Measurements from ENCODE around the gene COPA. TPM values are rescaled to one million over a fixed set of nuclear protein-coding genes. Genes with fewer than 3 reads are reported as not detected.

COPA gene
- total and polyA plus RNA-seq, 4 experiments from 2014 or later: 115 to 150 (median 130) TPM

DNA sequence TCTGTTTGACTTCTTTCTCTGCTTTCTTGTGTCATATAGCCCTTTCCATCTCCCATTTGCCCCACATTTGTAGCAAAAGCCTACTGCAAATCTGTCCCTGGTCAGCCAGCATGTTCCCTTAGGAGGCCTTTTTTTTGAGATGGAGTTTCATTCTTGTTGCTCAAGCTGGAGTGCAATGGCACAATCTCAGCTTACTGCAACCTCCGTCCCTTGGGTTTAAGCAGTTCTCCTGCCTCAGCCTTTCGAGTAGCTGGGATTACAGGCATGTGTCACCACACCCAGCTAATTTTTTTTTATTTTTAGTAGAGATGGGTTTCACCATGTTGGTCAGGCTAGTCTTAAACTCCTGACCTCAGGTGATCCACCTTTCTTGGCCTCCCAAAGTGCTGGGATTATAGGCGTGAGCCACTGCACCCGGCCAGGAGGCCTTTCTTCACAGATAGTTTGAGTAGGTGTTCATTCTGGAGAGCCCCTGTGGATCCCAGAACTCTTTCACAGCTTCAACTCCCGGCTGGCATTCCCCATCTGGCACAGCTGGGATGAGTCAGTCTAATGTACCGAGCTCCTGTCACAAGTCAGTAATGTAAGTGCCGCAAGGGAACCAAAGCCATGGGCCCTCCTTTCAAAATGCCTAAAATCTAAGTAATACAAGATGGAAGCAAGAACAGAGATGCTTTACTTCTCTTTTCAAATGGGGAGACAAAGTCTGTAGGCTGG, 14.4 kb upstream of the COPA start:
- DNase-seq: no peak
- peaks cover 71 to 80% of the 10 kb centered on the region in 2 donors for H3K36me3 Mint-ChIP-seq
- H3K36me3 ChIP-seq (ENCODE audit: insufficient read depth, low read length): peaks cover 70% of the 10 kb centered on the region

DNA sequence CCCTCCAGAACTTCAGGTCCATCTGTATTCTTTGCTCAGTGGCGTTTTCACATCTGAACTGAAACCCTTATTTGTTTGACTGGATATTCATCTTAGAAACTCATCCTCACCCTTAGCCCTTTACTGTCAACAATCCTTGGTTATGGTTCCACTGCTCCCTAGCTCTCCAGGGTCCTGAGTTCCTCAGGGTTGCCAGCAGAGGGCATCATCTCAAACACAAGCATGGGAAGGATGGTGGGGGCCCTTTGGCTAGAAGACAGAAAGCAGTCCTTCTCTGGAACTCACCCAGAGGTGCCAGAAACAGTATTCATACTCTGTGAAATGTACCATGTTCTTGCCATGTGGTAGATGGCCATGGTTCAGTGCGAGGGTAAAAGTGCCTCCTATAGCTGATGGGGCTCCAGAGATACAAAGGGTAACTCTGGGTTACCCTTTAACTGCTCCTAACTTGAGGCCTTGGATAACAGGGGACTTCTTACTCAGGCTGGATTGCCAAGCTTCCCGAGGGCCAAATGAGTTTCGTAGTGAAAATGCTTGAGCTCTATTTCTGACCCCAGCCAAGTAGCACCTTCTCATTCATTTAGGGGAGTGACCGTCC, 11.4 kb upstream of the COPA start:
- no peaks in the 10 kb centered on the region for H3K27me3 ChIP-seq (ENCODE audit: insufficient read depth, low read length)

More for the DNA sequence above, 14.4 kb upstream of the COPA start:
- Mint-ChIP-seq H3K4me3 (no peak overlapping the region), H3K4me1 (peaks cover 0 to 1% (median 0%) of the 10 kb centered on the region in 4 donors), H3K9me3 (no peaks in the 10 kb centered on the region), H3K27me3 (no peaks in the 10 kb centered on the region), H3K27ac (no peak overlapping the region)
- CTCF ChIA-PET (ENCODE audit: partially characterized antibody): interaction anchor here (9.2 kb wide), 1 partner anchor 19 kb away, joined by 77 read pairs; no protein-coding TSS in a partner anchor
- no peaks in the 10 kb centered on the region for H3K4me1 ChIP-seq (ENCODE audit: insufficient read depth, low read length)
- H3K9me3 ChIP-seq (ENCODE audit: control insufficient read depth in 1 of 2, low read length in 2 of 2): no peaks in the 10 kb centered on the region
- H3K27ac ChIP-seq (ENCODE audit: low read depth, low read length): no peak overlapping the region
- H3K27me3 ChIP-seq (ENCODE audit: insufficient read depth, low read length): no peaks in the 10 kb centered on the region
- POLR2A ChIA-PET (ENCODE audit: partially characterized antibody): interaction anchor here (0.6 kb wide), 1 partner anchor 14 kb away, joined by 3 read pairs; no protein-coding TSS in a partner anchor
- intact Hi-C loops (cut with micrococcal nuclease): no loop called here
- H3K4me3 ChIP-seq (ENCODE audit: low read length in 2 of 2): no peak overlapping the region

DNA sequence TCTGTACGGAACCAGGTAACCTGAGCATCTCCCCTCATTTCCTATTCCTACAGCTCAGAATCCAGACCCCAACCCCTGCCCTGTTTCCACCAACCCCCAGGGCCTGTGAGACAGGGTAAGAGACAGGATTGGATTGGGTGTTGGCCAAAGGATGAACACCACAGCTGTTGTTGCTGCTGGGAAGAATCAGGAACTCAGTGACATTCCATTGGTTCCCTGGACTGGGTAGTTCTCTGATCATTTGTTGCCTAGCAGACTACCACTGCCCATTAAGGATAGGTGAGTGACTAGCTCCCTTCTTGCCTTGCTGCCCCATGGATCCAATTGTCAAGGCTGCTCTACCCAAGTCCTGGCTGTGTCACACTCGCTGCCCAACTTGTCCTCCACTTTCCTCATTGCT, 10.2 kb upstream of the COPA start:
- Histone ChIP-seq H3K4me1 (ENCODE audit: insufficient read depth, low read length) (no peaks in the 10 kb centered on the region), H3K27ac (ENCODE audit: low read depth, low read length) (no peak overlapping the region), H3K9me3 (ENCODE audit: control insufficient read depth in 1 of 2, low read length in 2 of 2) (no peaks in the 10 kb centered on the region), H3K36me3 (ENCODE audit: insufficient read depth, low read length) (peaks cover 97% of the 10 kb centered on the region), H3K4me3 (ENCODE audit: low read length in 2 of 2) (no peak overlapping the region), H3K27me3 (ENCODE audit: insufficient read depth, low read length) (no peaks in the 10 kb centered on the region)
- intact Hi-C loops (cut with micrococcal nuclease): no loop called here
- CTCF ChIA-PET (ENCODE audit: partially characterized antibody): interaction anchor here (1.1 to 9.2 kb wide), 7 partner anchors 9 to 268 kb away, joined by 3 to 77 read pairs (median 5); partner anchors contain the start of gene NCSTN
- peak overlapping the region in 2 of 7 donors; percentile 21 to 44 for H3K27ac Mint-ChIP-seq
- no peaks in the 10 kb centered on the region for H3K9me3 Mint-ChIP-seq
- no peaks in the 10 kb centered on the region for H3K27me3 Mint-ChIP-seq
- H3K4me3 Mint-ChIP-seq: no peak overlapping the region
- POLR2A ChIA-PET (ENCODE audit: partially characterized antibody): interaction anchor here (0.5 to 1.5 kb wide), 2 partner anchors 69 to 682 kb away, joined by 3 read pairs; partner anchors contain the start of gene PEX19
- no peak for DNase-seq
- peaks cover 67 to 97% of the 10 kb centered on the region in 2 donors for H3K36me3 Mint-ChIP-seq
- H3K4me1 Mint-ChIP-seq: peaks cover 0 to 3% (median under 1%) of the 10 kb centered on the region in 4 donors

More for the DNA sequence above, 11.4 kb upstream of the COPA start:
- Histone ChIP-seq H3K9me3 (ENCODE audit: control insufficient read depth in 1 of 2, low read length in 2 of 2) (no peaks in the 10 kb centered on the region), H3K4me1 (ENCODE audit: insufficient read depth, low read length) (no peaks in the 10 kb centered on the region), H3K4me3 (ENCODE audit: low read length in 2 of 2) (no peak overlapping the region), H3K27ac (ENCODE audit: low read depth, low read length) (no peak overlapping the region), H3K36me3 (ENCODE audit: insufficient read depth, low read length) (peaks cover 89% of the 10 kb centered on the region)
- intact Hi-C loops (cut with micrococcal nuclease): no loop called here
- no peaks in the 10 kb centered on the region for H3K9me3 Mint-ChIP-seq
- CTCF ChIA-PET (ENCODE audit: partially characterized antibody): interaction anchor here (1.0 to 9.2 kb wide), 6 partner anchors 10 to 252 kb away, joined by 3 to 77 read pairs (median 4); partner anchors contain the start of gene NCSTN
- H3K27ac Mint-ChIP-seq: no peak overlapping the region
- peaks cover 75 to 96% of the 10 kb centered on the region in 2 donors for H3K36me3 Mint-ChIP-seq
- no peak overlapping the region for H3K4me3 Mint-ChIP-seq
- DNase-seq: peak in 2 of 5 donors; percentile 20 to 39
- POLR2A ChIA-PET (ENCODE audit: partially characterized antibody): no interaction called here
- H3K27me3 Mint-ChIP-seq: no peaks in the 10 kb centered on the region
- H3K4me1 Mint-ChIP-seq: peaks cover 0 to 3% (median under 1%) of the 10 kb centered on the region in 4 donors

DNA sequence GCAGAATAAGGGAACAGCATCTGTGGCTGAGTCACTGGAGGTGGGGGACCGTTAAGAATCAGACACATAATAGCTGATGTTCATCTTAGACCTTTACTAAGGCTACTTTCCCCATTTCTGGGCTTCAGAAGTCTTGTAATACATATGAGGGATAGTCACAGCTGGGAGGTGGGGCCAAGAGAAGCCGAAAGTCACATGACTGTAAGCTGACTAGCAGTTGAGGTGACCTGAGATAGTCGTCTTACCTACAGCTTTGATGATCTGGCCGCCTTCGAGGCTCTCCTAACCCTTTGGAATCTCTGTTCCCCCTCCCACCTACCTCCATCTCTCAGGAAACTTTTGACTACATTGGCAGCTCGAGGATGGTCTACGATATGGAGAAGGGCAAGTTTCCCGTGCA, 9.5 kb upstream of the COPA start:
- Histone ChIP-seq H3K9me3 (ENCODE audit: control insufficient read depth in 1 of 2, low read length in 2 of 2) (no peaks in the 10 kb centered on the region), H3K4me3 (ENCODE audit: low read length in 2 of 2) (no peak overlapping the region), H3K27ac (ENCODE audit: low read depth, low read length) (no peak overlapping the region), H3K4me1 (ENCODE audit: insufficient read depth, low read length) (no peaks in the 10 kb centered on the region), H3K27me3 (ENCODE audit: insufficient read depth, low read length) (no peaks in the 10 kb centered on the region), H3K36me3 (ENCODE audit: insufficient read depth, low read length) (peaks cover 95% of the 10 kb centered on the region)
- Mint-ChIP-seq H3K4me1 (peaks cover 0 to 3% (median 1%) of the 10 kb centered on the region in 4 donors), H3K4me3 (no peak overlapping the region), H3K27me3 (no peaks in the 10 kb centered on the region), H3K27ac (no peak overlapping the region), H3K36me3 (peaks cover 60 to 97% of the 10 kb centered on the region in 2 donors), H3K9me3 (no peaks in the 10 kb centered on the region)
- POLR2A ChIA-PET (ENCODE audit: partially characterized antibody): interaction anchor here (1.4 to 1.6 kb wide), 3 partner anchors 9 to 68 kb away, joined by 3 to 4 read pairs (median 3); partner anchors contain the start of genes COPA, NCSTN and PEX19
- CTCF ChIA-PET (ENCODE audit: partially characterized antibody): interaction anchor here (1.1 to 9.2 kb wide), 7 partner anchors 10 to 274 kb away, joined by 3 to 77 read pairs (median 4); no protein-coding TSS in a partner anchor
- intact Hi-C loops (cut with micrococcal nuclease): no loop called here
- DNase-seq: no peak

DNA sequence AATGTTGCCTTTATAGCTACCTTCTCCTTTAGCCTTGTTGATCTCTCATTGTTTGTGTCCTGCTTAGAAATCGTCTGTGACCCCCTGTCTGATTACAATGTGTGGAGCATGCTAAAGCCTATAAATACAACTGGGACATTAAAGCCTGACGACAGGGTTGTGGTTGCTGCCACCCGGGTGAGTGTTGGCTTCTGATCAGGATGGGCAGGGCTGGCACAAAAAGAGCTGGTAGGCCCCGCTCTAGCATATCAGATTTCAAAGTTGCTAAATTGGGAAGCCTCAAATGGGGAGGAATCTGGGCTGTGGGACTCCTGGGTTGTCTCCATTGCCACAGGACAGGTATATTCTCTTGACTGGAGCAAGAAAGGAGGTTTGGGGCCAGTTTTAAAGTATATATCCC, 8.6 kb upstream of the COPA start:
- H3K27me3 Mint-ChIP-seq: no peaks in the 10 kb centered on the region
- intact Hi-C loops (cut with micrococcal nuclease): no loop called here
- Histone ChIP-seq H3K4me3 (ENCODE audit: low read length in 2 of 2) (no peak overlapping the region), H3K36me3 (ENCODE audit: insufficient read depth, low read length) (peaks cover 93% of the 10 kb centered on the region), H3K9me3 (ENCODE audit: control insufficient read depth in 1 of 2, low read length in 2 of 2) (no peaks in the 10 kb centered on the region), H3K27ac (ENCODE audit: low read depth, low read length) (no peak overlapping the region), H3K27me3 (ENCODE audit: insufficient read depth, low read length) (no peaks in the 10 kb centered on the region), H3K4me1 (ENCODE audit: insufficient read depth, low read length) (peaks cover under 1% of the 10 kb centered on the region)
- no peaks in the 10 kb centered on the region for H3K9me3 Mint-ChIP-seq
- DNase-seq: no peak
- no peak overlapping the region for H3K27ac Mint-ChIP-seq
- no peak overlapping the region for H3K4me3 Mint-ChIP-seq
- peaks cover 58 to 96% of the 10 kb centered on the region in 2 donors for H3K36me3 Mint-ChIP-seq
- H3K4me1 Mint-ChIP-seq: peaks cover 0 to 7% (median 6%) of the 10 kb centered on the region in 4 donors
- ChIA-PET CTCF (ENCODE audit: partially characterized antibody) (interaction anchor here (1.4 to 9.2 kb wide), 5 partner anchors 25 to 273 kb away, joined by 3 to 77 read pairs (median 5); no protein-coding TSS in a partner anchor), POLR2A (ENCODE audit: partially characterized antibody) (interaction anchor here (1.4 to 1.6 kb wide), 3 partner anchors 8 to 67 kb away, joined by 3 to 4 read pairs (median 3); partner anchors contain the start of genes COPA, NCSTN and PEX19)

DNA sequence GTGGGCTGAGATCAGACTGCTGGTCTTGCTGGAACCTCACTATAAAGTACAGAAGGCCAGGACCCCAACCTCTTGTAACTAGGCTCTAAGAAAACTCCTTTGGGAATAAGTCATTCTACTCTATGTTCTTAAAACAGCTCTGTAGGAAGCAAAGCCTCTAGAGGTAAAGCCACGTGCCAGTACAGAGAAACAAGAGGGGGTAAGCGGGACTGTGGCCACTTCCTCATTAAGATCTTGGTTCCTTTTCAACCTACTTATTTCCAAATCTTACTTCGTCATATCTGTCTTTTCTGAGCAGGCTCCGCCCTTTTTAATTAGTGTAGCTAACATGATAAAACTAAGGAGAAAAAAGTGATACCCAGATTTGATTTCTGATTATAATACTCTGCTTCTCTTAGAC, 3.9 kb upstream of the COPA start:
- DNase-seq: no peak
- POLR2A ChIA-PET (ENCODE audit: partially characterized antibody): no interaction called here

More for the DNA sequence above, 3.9 kb upstream of the COPA start:
- Mint-ChIP-seq H3K27me3 (no peaks in the 10 kb centered on the region), H3K4me1 (peaks cover 19 to 35% (median 25%) of the 10 kb centered on the region in 4 donors), H3K36me3 (peaks cover 27 to 71% of the 10 kb centered on the region in 2 donors), H3K9me3 (no peaks in the 10 kb centered on the region), H3K27ac (no peak overlapping the region), H3K4me3 (no peak overlapping the region)
- H3K4me1 ChIP-seq (ENCODE audit: insufficient read depth, low read length): peaks cover 22% of the 10 kb centered on the region
- H3K4me3 ChIP-seq (ENCODE audit: low read length in 2 of 2): no peak overlapping the region
- CTCF ChIA-PET (ENCODE audit: partially characterized antibody): interaction anchor here (4.5 kb wide), 1 partner anchor 30 kb away, joined by 19 read pairs; no protein-coding TSS in a partner anchor
- intact Hi-C loops (cut with micrococcal nuclease): loop anchor here (10.0 kb wide), 1 partner anchor 178 kb away; the partner anchor contains the start of gene SLAMF6
- no peak overlapping the region for H3K27ac ChIP-seq (ENCODE audit: low read depth, low read length)
- H3K27me3 ChIP-seq (ENCODE audit: insufficient read depth, low read length): no peaks in the 10 kb centered on the region
- peaks cover 51% of the 10 kb centered on the region for H3K36me3 ChIP-seq (ENCODE audit: insufficient read depth, low read length)
- no peaks in the 10 kb centered on the region for H3K9me3 ChIP-seq (ENCODE audit: control insufficient read depth in 1 of 2, low read length in 2 of 2)

Data from CD4-positive, alpha-beta memory T cell (primary cell).